SK-N-SH treated with all-trans-retinoic acid at 6 μM for 48 hours (cell line): ENCODE results near the gene AKAP9.
"Not testable (repeated sequence)": the region's sequence is repeated elsewhere in the genome, so short reads cannot be mapped to it uniquely, and the experiment has no call there.

ENCODE experiments used
- ATAC-seq: fragments of 200-7000 bp; cut with Tn5 transposase; 3 replicates; pipeline ENCODE4 v1.9.1; 2020; ENCODE audit warnings: mild to moderate bottlenecking, moderate library complexity
- ARNTL ChIP-seq: fragments of 450-650 bp; formaldehyde crosslinking; IDR thresholded peaks from 2 replicates; pipeline ENCODE4 v1.5.0; 2020; ENCODE audit warnings: low read depth, mild to moderate bottlenecking, moderate library complexity, borderline replicate concordance
- BACH2 ChIP-seq: fragments of 250-450 bp; sonication (Bioruptor Pico); IDR thresholded peaks from 2 replicates; pipeline ENCODE4 v1.9.0; 2021; ENCODE audit warnings: mild to moderate bottlenecking, borderline replicate concordance
- CREB5 ChIP-seq: fragments of 250-450 bp; sonication (Bioruptor Pico); IDR thresholded peaks from 2 replicates; pipeline ENCODE4 v1.5.1; 2020; ENCODE audit warnings: low read depth, mild to moderate bottlenecking, moderate library complexity
- CSDC2 ChIP-seq: fragments of 250-450 bp; sonication (Bioruptor Pico); IDR thresholded peaks from 2 replicates; pipeline ENCODE4 v1.5.0; 2020; ENCODE audit warnings: mild to moderate bottlenecking, moderate library complexity
- CSRNP3 ChIP-seq: fragments of 250-450 bp; sonication (Bioruptor Pico); IDR thresholded peaks from 2 replicates; pipeline ENCODE4 v1.5.1; 2021; ENCODE audit warnings: mild to moderate bottlenecking, moderate library complexity
- GLIS3 ChIP-seq: fragments of 250-450 bp; sonication (Bioruptor Pico); IDR thresholded peaks from 2 replicates; pipeline ENCODE4 v1.5.0; 2020; ENCODE audit warnings: mild to moderate bottlenecking, moderate library complexity
- ISL1 ChIP-seq: fragments of 250-450 bp; sonication (Bioruptor Pico); IDR thresholded peaks from 2 replicates; pipeline ENCODE4 v2.1.2; 2022; ENCODE audit warnings: mild to moderate bottlenecking, moderate library complexity
- OSR1 ChIP-seq: fragments of 250-450 bp; sonication (Bioruptor Pico); IDR thresholded peaks from 2 replicates; pipeline ENCODE4 v1.8.0; 2022; ENCODE audit warnings: moderate library complexity, mild to moderate bottlenecking, inconsistent platforms
- PATZ1 ChIP-seq: fragments of 250-450 bp; sonication (Bioruptor Pico); IDR thresholded peaks from 2 replicates; pipeline ENCODE4 v1.8.0; 2020; ENCODE audit warnings: mild to moderate bottlenecking, moderate library complexity, borderline replicate concordance
- POU6F1 ChIP-seq: fragments of 250-450 bp; sonication (Bioruptor Pico); IDR thresholded peaks from 2 replicates; pipeline ENCODE4 v1.8.0; 2021; ENCODE audit warnings: low read depth, mild to moderate bottlenecking, moderate library complexity, borderline replicate concordance
- PPARA ChIP-seq: fragments of 250-450 bp; sonication (Bioruptor Pico); IDR thresholded peaks from 2 replicates; pipeline ENCODE4 v1.5.0; 2020; ENCODE audit warnings: mild to moderate bottlenecking, borderline replicate concordance
- RARB ChIP-seq: fragments of 250-450 bp; sonication (Bioruptor Pico); IDR thresholded peaks from 2 replicates; pipeline ENCODE4 v1.8.0; 2021; ENCODE audit warnings: mild to moderate bottlenecking, moderate library complexity
- SNAI2 ChIP-seq: fragments of 250-450 bp; sonication (Bioruptor Pico); IDR thresholded peaks from 2 replicates; pipeline ENCODE4 v1.5.0; 2020; ENCODE audit warnings: mild to moderate bottlenecking, moderate library complexity
- TCF4 ChIP-seq: fragments of 250-450 bp; sonication (Bioruptor Pico); IDR thresholded peaks from 2 replicates; pipeline ENCODE4 v1.8.0; 2021; ENCODE audit warnings: mild to moderate bottlenecking, moderate library complexity, borderline replicate concordance
- TOX ChIP-seq: fragments of 250-450 bp; sonication (Bioruptor Pico); IDR thresholded peaks from 2 replicates; pipeline ENCODE4 v1.8.0; 2021; ENCODE audit warnings: mild to moderate bottlenecking, moderate library complexity, borderline replicate concordance
- ZC3H10 ChIP-seq: fragments of 250-450 bp; sonication (Bioruptor Pico); IDR thresholded peaks from 2 replicates; pipeline ENCODE4 v1.5.1; 2021; ENCODE audit warnings: mild to moderate bottlenecking, moderate library complexity
- ZFP3 ChIP-seq: fragments of 250-450 bp; sonication (Bioruptor Pico); IDR thresholded peaks from 2 replicates; pipeline ENCODE4 v1.5.0; 2020; ENCODE audit warnings: mild to moderate bottlenecking, moderate library complexity
- ZFP30 ChIP-seq: fragments of 450-650 bp; formaldehyde crosslinking; IDR thresholded peaks from 2 replicates; pipeline ENCODE4 v1.5.0; 2022; ENCODE audit warnings: mild to moderate bottlenecking, moderate library complexity
- ZNF70 ChIP-seq: fragments of 450-650 bp; formaldehyde crosslinking; IDR thresholded peaks from 2 replicates; pipeline ENCODE4 v1.5.0; 2020; ENCODE audit warnings: mild to moderate bottlenecking, moderate library complexity
- ZNF8 ChIP-seq: fragments of 450-650 bp; formaldehyde crosslinking; IDR thresholded peaks from 2 replicates; pipeline ENCODE4 v1.5.0; 2020; ENCODE audit warnings: mild to moderate bottlenecking, moderate library complexity

AKAP9 gene

GRCh38 chr7:92092210-92092609 is 151.5 kb downstream of the AKAP9 start:
- peak; percentile 60; the same call in 2 of the 3 replicates for ATAC-seq
- peak; percentile 78 for TF ChIP-seq ISL1
- TF ChIP-seq PATZ1: no peak

- no peak for ATAC-seq
- TF ChIP-seq ISL1 (no peak), TOX (CRISPR knock-in tag) (no peak), BACH2 (CRISPR knock-in tag) (no peak)
These were observed 154.7 kb downstream of the AKAP9 start for GRCh38 chr7:92095380-92095779.

- no peak for ATAC-seq
- no peak for TF ChIP-seq ISL1
- TF ChIP-seq PPARA (CRISPR knock-in tag): no peak
- TF ChIP-seq ZFP3 (CRISPR knock-in tag): no peak
- TF ChIP-seq ARNTL (CRISPR knock-in tag): no peak
- TF ChIP-seq SNAI2: no peak
- TF ChIP-seq ZC3H10: no peak
- TF ChIP-seq CREB5 (CRISPR knock-in tag): no peak
- TF ChIP-seq ZNF70 (CRISPR knock-in tag): no peak
- no peak for TF ChIP-seq TCF4
- TF ChIP-seq ZNF8 (CRISPR knock-in tag): no peak
- no peak for TF ChIP-seq TOX (CRISPR knock-in tag)
- TF ChIP-seq OSR1 (CRISPR knock-in tag): no peak
- TF ChIP-seq RARB (CRISPR knock-in tag): no peak
- no peak for TF ChIP-seq BACH2 (CRISPR knock-in tag)
- TF ChIP-seq POU6F1 (CRISPR knock-in tag): no peak
These were observed 159.9 kb downstream of the AKAP9 start for GRCh38 chr7:92100534-92100933.

GRCh38 chr7:92102862-92103261 is 162.2 kb downstream of the AKAP9 start:
- not testable (repeated sequence) for ATAC-seq

GRCh38 chr7:92108821-92109220 is 168.2 kb downstream of the AKAP9 start:
- no peak for ATAC-seq
- TF ChIP-seq ARNTL (CRISPR knock-in tag) (no peak), ZNF8 (CRISPR knock-in tag) (no peak), CSDC2 (CRISPR knock-in tag) (no peak), ISL1 (no peak), GLIS3 (CRISPR knock-in tag) (no peak), PATZ1 (no peak), RARB (CRISPR knock-in tag) (no peak)
- TF ChIP-seq, all 23 proteins: peak for 0

- TF ChIP-seq RARB (CRISPR knock-in tag): no peak
- no peak for TF ChIP-seq CSRNP3 (CRISPR knock-in tag)
- TF ChIP-seq ZFP30 (CRISPR knock-in tag): no peak
- no peak for TF ChIP-seq ZC3H10
- no peak for ATAC-seq
These were observed 170.2 kb downstream of the AKAP9 start for GRCh38 chr7:92110857-92111256.
